Occipital lobe (tissue), 2 donors: ENCODE measurements around the gene ZNF891. TPM values are rescaled to one million over a fixed set of nuclear protein-coding genes. Genes with fewer than 3 reads are reported as not detected.

Experiments
- DNase-seq: peaks from one replicate; lab custom pipeline; 2025; lab: John Stamatoyannopoulos, UW
- total RNA-seq: library from RNA; depleted of rRNA; stranded (reverse); fragments of >200 nt; gene quantifications from one replicate; pipeline ENCODE4 v1.2.3, GENCODE V29; 2014

Gene ZNF891
- 9.7 TPM for total RNA-seq

GRCh38 chr12:133130038-133130807 lies at the start of gene ZNF891, which contains the start of gene ZNF10:
ZNF891 (minus strand) TSS chr12:133130274; CDS start chr12:133121918, 8,356 bp downstream.
ZNF10 (plus strand) TSS chr12:133130627; CDS start chr12:133144493, 13,866 bp downstream.
- peak; percentile 89 for DNase-seq

- no peak for DNase-seq
These were observed 44.8 kb upstream of the ZNF891 start for GRCh38 chr12:133174901-133175300.

DNA sequence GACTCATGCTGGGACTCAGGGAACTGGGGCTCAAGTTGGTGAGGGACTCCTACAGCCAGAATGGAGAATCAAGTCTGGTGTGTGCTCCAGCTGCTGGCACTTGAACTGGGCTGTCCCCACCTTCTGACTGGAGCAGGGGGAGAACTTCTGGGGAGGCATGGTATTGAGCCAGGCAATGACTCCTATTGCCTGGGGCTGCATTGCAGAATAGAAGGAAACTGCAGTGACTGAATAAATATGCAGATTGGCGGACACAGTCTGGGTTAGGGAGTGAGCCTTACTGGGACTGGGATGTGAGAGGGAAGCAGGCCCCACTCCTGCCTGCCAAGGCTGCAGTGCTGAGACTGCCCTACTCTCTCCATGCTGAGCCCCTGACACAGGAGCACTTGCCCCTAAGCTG lies 42.4 kb upstream of the ZNF891 start:
- no peak for DNase-seq

- DNase-seq = no peak
These were observed 35.7 kb upstream of the ZNF891 start for GRCh38 chr12:133165776-133166175.

GRCh38 chr12:133156125-133156690 lies 26.1 kb upstream of the ZNF891 start:
- no peak for DNase-seq

DNA sequence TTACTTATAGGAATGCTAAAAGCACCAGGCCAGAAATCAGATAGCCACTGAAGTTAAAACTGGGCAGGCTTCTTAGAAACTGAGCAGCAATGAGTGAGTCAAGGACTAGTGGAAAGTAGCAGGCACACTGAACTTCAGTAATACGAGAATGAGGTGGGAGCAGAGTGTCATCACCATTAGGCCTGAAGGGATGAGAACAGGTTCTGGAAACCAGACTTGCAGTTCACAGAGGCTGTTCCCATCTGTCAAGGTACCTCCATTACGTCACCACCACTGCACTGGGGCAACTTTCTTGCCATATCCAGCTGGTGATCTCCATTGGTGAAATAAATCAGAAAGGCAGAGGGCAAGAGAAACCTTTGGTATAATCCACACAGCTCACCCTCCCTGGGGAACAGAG lies 15.9 kb upstream of the ZNF891 start:
- no peak for DNase-seq

GRCh38 chr12:133135747-133136146 lies 5.7 kb upstream of the ZNF891 start:
- no peak for DNase-seq

DNA sequence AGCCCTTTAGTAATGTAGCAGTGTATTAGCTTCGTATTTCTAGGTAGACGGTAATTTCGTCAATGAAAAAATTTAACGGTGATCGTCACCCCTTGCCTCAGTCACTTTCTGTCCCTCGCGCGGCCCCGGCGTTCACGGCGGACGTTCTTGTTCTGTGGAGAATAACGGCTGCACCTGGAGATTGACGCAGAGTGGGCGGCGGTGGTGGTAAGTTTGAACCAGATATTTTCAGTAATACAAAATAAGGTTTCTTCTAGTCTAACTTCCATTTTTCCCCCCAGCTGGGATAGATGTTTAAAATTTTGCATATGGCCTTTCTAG lies 694 bp upstream of the ZNF891 start:
- no peak for DNase-seq

DNA sequence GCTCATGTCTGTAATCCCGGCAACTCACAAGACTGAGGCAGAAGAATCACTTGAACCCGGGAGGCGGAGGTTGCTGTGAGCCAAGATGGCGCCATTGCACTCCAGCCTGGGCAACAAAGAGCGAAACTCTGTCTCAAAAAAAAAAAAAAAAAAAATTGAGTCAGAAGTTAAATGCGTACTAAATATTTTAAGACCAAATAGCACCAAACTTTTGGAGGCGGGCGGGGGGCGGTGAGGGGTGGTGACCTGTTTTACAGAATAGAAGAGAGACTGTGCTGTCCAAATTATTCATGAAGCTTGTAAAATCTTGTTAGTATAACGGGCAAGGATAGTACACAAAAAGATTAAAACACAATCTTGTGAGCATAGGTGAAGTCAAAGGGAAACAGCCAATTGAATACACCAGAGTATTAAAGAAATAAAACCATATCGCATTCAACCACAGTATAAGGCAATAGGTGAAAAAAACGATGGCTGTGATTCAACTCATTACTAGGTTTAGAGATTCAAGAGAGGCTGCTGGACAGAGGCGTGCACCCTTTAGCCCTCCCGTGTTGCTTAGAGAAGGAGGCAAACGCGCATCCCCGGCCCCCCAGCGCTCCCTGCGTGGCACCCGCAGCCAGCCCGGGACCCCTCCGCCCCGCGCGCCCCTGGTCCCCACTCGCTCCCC lies 571 bp downstream of the ZNF891 start:
- DNase-seq = no peak

DNA sequence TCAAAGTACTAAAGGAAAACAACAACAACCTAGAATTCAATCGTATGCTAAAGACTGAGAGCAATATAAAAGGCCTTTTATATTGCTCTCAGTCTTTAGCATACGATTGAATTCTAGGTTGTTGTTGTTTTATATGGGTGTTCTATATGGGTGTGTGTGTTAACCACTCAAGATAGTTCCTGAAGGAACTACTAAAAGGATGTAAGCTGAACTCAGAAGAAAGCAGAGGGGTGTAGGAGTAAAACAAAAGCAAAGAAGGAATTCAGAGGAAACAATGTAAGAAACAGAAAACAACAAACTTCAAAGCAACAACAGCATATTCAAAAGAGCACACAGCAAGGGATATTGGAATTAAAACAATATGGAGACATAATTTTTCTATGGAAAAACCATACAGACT lies 5.4 kb downstream of the ZNF891 start:
- no peak for DNase-seq

- no peak for DNase-seq
These were observed 9.5 kb downstream of the ZNF891 start for GRCh38 chr12:133120385-133121191.

GRCh38 chr12:133108150-133108549 lies 21.9 kb downstream of the ZNF891 start:
- DNase-seq = no peak

DNA sequence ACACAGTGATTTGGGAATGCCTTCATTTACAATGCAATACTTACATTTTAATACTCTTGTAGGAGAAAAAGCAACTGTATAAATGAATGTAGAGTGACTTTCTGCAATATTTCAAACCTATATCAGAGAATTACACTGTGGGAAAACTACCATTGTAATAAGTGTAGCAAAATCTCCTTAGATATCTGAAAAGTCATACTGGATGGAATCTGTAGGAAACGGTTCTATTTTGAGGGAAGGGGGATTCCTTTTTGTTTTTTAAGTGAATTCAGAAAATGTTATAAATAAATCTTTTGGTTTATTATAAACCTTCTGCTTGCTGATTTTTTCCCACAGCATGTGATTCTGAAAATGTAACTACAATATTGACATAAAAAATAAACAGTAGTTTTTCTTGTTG lies 23.0 kb downstream of the ZNF891 start:
- DNase-seq = no peak

DNA sequence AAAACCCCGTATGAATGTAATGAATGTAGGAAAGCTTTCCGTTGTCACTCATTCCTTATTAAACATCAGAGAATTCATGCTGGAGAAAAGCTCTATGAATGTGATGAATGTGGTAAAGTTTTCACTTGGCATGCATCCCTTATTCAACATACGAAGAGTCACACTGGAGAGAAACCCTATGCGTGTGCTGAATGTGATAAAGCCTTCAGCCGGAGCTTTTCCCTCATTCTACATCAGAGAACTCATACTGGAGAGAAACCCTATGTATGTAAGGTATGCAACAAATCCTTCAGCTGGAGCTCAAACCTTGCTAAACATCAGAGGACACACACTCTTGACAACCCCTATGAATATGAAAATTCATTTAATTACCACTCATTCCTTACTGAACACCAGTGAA lies 23.8 kb downstream of the ZNF891 start:
- DNase-seq = no peak

GRCh38 chr12:133105620-133106019 lies 24.5 kb downstream of the ZNF891 start:
- DNase-seq = no peak

DNA sequence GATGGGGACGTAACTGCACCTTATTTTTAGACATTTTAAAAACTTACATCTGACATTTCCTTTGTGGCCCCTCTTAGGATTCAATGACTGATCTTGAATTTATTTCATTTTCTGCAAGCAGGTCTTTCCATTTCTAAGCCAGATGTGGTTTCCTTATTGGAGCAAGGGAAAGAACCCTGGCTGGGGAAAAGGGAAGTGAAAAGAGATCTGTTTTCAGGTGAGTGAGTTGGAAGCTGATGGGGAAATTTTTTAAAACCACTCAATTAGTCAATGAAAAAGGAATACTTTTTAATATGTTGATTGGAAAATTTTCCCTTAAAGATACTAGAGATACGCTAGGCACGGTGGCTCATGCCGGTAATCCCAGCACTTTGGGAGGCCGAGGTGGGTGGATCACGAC lies 46.7 kb downstream of the ZNF891 start:
- no peak for DNase-seq

GRCh38 chr12:133081159-133081780 lies 48.8 kb downstream of the ZNF891 start:
- DNase-seq = no peak

DNA sequence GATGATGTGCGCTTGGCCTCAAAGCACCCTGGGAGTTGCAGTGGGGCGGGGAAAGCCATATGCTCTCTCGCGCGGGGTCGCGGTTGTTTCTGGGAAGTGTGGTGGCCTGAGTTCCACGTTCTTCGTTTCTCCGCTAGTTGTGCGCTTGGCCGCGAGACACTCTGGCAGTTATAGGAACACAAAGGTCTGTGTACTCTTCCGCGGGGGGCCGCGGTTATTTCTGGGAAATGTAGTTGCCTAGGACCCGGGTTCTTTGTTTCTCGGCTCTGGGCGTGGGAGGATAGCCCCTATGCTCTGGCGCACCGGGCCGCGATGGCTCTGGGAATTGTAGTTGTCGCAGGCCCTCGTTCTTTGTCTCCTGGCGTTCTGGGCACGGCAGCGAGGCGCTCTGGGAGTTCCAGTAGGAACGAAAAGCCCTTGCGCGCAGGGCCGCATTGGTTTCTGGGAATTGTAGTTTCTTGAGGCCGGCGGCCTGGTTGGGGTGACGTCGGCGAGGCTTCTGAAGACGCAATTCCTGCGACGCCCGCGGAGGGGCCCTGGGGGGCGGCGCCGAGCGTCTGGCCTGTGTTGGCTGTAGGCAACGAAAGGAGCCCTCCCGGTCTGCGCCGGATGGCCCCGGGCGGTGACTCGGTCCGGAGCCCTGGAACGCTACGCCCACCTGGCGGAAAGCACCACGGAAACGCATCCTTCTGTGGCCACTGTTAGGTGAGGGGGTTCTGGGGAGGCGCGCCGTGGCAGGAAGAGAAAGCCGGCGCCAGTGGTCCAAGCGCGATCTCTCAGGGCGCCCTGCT lies 49.5 kb downstream of the ZNF891 start, which contains the start of gene ZNF140:
Gene ZNF140, plus strand, starts transcription at position 556 of the 791 bp plus-strand sequence. CDS start 398 bp downstream, outside the sequence.
- peak; percentile 95 for DNase-seq

DNA sequence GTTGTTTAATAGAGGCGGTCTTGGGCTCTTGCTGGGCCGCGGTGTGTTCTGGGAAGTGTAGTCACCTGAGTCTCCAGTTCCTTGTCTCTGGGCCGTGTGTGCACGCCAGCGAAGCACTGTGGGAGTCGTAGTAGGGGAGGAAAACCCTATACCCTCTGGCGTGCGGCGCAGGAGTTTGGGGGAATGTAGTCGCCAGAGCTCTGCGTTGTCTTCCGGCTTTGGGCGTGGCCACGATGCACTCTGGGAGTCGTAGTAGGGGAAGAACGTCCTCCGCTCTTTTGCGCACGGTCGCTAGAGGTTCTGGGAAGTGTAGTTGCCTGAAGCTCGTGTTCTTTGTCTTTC lies 50.1 kb downstream of the ZNF891 start:
- DNase-seq = peak; percentile 99

DNA sequence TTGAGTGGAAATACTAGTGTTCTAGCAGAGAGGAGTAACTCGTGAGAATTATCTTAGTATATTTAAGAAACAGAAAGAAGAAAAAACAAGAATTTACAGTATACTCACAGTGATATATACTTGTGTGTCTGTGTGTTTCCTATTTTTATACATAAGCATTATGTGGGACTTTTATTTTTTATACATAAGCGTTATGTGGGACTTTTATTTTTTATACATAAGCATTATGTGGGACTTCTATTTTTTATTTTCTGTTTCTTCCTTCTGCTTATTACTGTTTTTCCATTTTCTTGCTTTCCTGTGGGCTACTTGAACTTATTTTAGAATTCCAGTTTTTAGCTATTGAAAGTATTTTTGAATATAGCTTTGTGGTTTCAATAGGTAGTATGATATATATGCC lies 56.2 kb downstream of the ZNF891 start:
- DNase-seq = no peak

DNA sequence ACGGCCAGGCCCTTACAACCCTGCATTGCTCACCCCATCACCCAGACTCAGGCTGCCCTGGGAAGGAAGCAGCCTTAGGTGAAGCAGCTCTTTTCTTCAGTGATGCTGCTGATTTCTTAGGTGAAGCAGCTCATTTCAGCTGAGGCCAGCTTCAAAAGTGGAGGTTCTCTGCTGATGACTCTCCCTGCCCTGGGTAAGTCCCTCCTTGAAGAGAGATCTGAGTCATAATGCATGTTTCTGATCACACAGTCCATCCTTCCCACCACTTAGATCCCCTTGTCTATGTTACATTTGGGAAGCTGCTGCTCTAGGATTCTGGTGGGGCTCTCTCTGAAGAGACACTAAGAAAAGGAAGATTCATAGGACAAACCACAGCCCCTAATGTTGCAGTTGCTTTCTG lies 66.5 kb downstream of the ZNF891 start:
- DNase-seq = no peak
